NCI-H748 treated with DMSO at 0.1 percent for 48 hours (cell line): ENCODE data around the gene CHD9NB.
"Not testable (repeated sequence)": the region's sequence is repeated elsewhere in the genome, so short reads cannot be mapped to it uniquely, and the experiment has no call there.

ENCODE experiments used
- DNase-seq: peaks from one replicate; lab custom pipeline; 2025; lab: John Stamatoyannopoulos, UW

The CHD9NB gene

GRCh38 chr16:53083119-53083518, 30.4 kb upstream of the CHD9NB start:
- DNase-seq: no peak

- no peak for DNase-seq
Observed at GRCh38 chr16:53082509-53082908, 29.8 kb upstream of the CHD9NB start.

DNA sequence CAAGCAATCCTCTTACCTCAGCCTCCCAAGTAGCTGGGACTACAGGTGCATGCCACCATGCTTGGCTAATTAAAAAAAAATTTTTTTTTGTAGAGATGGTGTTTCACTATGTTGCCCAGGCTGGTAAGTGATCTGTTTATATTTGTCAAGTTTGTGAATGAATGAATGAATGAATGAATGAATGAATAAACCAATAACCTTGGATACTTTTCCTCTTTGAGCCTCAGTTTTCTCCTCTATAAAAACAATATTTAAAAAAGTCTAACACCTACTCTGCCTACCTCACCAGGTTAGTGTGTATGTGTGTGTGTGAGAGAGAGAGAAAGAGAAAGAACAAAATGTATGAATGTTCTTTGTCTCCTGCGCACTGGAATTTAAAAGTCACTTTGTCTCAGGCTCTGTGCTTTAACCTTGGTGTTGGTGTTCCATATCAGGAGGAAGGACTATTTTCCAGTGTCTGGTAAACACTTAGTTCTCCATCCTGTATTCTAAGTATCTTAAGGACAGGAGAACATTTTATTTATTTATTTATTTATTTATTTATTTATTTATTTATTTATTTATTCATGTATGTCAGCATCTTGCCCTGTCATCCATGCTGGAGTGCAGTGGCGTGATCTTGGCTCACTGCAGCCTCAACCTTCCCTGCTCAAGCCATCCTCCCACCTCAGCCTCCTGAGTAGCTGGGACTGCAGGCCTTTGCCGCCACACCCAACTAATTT, 29.1 kb upstream of the CHD9NB start:
- no peak for DNase-seq

- DNase-seq: no peak
Observed at GRCh38 chr16:53081032-53081424, 28.3 kb upstream of the CHD9NB start.

GRCh38 chr16:53080345-53081031, 27.8 kb upstream of the CHD9NB start:
- DNase-seq: no peak

GRCh38 chr16:53078765-53079485, 26.2 kb upstream of the CHD9NB start:
- DNase-seq: no peak

GRCh38 chr16:53078247-53078646, 25.6 kb upstream of the CHD9NB start:
- DNase-seq: no peak

GRCh38 chr16:53075461-53075860, 22.8 kb upstream of the CHD9NB start:
- DNase-seq: not testable (repeated sequence)

DNA sequence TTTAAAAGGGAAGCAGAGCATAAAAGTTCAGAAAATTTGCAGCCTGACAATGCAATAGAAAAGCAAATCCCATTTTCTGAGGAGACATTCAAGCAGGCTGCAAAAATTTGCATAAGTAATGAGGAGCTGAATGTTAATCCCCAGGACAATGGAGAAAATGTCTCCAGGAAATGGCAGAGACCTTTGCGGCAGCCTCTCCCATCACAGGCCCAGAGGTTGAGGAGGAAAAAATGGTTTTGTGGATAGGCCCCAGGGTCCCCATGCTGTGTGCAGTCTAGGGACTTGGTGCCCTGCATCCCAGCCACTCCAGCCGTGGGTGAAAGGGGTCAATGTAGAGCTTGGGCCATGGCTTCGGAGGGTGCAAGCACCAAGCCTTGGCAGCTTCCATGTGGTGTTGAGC, 21.6 kb upstream of the CHD9NB start:
- DNase-seq: not testable (repeated sequence)

DNA sequence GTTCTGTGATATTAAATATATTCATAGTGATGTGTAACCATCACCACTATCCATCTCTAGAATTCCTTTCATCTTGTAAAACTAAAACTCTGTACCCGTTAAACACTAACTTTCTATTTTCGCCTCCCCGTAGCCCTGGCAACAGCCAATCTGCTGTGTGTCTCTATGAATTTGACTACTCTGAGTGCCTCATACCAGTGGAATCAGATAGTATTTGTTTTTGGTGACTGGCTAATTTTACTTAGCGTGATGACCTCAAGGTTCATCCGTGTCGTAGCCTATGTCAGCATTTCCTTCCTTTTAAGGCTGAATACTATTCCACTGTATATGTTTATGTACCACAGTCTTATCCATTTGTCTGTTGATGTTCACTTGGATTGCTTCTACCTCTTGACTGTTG, 20.3 kb upstream of the CHD9NB start:
- DNase-seq: no peak

DNA sequence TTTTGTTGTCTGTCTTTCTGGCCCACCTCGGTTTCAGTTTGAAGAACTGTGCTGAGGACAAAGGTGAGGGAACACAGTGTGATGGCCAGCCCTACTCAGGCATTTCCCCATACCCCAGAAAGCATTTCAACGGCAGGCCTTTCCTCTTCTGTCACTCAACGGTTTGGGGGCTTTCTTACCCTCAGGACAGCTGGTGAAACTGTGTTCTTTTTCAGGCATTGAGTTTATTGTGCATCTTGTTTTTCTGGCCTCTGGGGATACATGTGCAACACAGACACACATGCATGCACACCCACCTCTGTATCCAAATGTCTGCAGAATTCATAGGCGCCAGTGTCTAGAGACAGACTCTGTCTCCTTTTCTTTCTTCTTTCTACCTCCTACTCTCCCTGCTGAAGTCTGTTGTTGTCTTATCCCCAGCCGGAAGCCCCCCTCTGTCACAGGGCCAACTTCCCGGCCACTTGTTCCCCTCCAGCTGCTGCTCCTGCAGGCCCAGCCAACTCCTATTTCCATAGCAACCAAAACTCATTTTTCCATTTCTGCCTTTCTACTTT, 19.1 kb upstream of the CHD9NB start:
- no peak for DNase-seq

- DNase-seq: no peak
Observed at GRCh38 chr16:53069772-53070171, 17.1 kb upstream of the CHD9NB start.

DNA sequence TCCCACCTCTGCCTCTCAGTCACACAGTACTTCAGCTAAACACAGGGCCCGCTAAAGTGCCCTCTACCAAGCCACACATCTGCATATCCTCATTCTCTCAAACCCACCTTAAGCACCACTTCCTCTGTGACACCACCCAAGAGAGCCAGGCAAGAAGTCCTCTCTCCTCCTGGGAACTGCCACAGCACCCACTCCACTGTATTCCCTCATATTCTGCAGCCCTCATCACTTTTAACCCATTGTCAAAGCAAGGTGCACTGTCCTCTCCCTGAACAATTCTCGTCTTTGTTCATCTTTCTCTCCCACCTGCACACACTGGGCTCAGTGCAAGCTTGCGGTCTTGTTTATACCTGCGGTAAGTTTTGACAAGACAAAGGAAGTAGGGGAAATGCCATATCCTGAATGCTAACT, 15.7 kb upstream of the CHD9NB start:
- DNase-seq: no peak

DNA sequence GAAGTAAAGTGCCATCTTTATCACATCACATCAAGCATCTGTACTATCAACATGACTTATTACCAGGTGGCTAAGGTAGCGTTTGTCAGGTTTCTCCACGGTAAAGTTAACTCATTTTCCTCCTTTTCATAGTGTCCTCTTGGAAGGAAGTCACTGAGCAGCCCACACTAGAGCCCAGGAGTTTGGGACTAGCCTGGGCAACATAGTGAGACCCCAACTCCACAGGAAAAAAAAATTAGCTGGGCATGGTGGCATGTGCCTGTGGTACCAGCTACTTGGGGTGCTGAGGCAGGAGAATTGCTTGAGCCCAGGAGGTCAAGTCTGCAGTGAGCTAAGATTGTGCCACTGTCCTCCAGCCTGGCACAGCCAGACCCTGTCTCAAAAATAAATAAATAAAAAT, 15.0 kb upstream of the CHD9NB start:
- DNase-seq: no peak

- no peak for DNase-seq
Observed at GRCh38 chr16:53065461-53066061, 12.9 kb upstream of the CHD9NB start.

DNA sequence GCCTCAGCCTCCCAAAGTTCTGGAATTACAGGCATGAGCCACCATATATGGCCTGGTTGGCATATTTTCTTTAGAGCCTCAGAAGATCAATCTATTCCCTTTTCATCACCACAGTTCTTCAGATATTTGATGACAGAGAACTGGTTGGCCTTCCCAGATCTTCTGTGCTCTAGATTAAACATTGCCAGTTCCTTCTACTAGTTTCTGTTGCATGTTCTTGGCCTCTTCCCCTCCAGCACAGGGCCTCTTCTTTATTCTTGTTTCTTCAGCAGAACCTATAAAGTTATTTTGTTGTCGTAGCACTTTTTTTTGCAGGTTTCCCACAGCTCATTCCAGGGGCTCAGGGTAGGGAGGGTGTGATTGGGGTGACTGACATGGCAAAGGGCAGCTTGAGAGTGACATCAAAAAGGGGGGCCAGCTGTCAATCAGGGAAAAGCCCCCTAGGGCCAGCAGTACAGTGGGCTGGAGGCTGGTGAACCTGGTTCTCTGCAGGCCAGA, 11.4 kb upstream of the CHD9NB start:
- DNase-seq: no peak

DNA sequence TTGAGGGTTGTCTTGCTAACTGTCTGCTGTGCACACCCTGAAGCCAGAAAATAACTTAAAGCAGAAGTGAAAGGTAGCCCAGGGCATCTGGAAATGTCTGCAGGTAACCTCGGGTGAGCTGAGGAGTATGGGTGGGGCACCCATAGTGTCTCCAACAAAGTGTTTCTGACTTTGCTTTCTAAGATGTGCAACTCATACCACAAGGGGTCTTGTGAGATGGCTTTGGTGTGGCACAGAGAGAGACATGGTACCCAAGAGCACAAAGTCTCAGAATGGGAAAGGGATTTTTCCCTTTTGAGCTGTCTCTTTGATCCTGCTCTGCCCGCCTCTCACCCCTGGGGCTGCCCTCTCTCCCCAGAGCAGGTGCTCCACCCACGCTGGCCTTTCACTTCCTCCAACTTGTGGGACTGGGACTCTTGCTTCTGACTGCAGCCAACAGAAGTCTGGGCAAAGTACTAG, 9.0 kb upstream of the CHD9NB start:
- DNase-seq: no peak

GRCh38 chr16:53061256-53061655, 8.6 kb upstream of the CHD9NB start:
- DNase-seq: no peak

GRCh38 chr16:53059672-53060071, 7.0 kb upstream of the CHD9NB start:
- DNase-seq: no peak

DNA sequence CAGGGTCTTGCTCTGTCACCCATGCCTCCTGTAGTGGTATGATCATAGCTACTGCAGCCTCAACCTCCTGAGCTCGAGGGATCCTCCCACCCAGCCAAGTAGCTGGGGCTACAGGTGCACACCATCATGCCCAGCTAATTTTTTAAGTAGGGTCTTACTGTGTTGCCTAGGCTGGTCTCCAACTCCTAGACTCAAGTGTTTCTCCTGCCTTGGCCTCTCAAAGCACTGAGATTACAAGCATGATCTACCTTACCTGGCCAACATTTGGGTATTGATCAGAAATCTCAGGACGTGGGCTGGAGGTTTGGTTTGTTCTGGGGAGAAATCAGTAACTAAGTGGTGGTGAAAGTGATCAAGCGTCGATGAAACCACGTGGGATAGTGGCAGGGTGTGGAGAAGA, 6.2 kb upstream of the CHD9NB start:
- no peak for DNase-seq

DNA sequence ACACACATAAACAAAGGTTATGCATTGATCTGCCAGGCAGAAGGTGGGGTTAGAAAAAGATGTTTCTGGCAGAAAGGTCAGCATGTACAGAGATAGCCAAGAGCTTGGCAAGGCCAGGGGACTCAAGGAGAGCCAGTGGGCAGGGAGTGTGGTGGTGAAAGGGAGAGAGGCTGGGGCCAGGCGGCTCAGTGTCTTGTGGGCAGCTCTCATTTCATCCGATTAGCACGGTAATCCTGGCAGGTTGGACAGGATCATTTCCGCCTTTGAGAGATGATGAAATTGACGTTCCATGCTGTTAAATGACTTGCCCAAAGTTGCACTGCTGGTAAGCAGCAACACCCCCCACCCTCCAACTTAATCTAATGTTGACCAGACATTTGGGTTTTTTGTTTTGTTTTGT, 5.7 kb upstream of the CHD9NB start:
- DNase-seq: no peak

DNA sequence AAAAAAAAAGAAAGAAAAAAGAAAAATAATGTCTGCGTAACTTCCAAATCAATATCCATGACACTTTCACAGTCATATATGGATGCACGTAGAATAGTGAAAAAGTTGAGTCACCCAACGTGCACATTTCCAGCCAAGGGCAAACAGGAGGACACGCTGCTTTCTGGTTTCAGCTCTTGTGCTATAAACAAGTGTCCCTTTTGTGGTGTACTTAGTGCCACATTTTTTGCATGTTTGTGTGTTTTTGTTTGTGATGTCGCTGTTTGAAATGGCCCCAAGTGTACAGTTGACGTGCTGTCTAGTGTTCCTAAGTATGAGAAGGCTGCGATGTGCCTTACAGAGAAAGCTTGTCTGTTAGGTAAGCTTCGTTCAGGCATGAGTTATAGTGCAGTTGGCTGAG, 5.0 kb upstream of the CHD9NB start:
- DNase-seq: no peak
